NCI-H2196 treated with DMSO at 0.1 percent for 48 hours (cell line): Measurements from ENCODE around the gene SCO2.

ENCODE experiments used
- DNase-seq: peaks from one replicate; lab custom pipeline; 2025; ENCODE audit not compliant: unreplicated experiment; lab: John Stamatoyannopoulos, UW

The SCO2 gene

GRCh38 chr22:50525104-50525857, at the start of gene SCO2:
Gene SCO2, minus strand, starts transcription at chr22:50525598. Its CDS starts 1,187 bp downstream, at chr22:50524411.
- peak; percentile 83 for DNase-seq

- no peak for DNase-seq
Observed at GRCh38 chr22:50574383-50574755, 49.0 kb upstream of the SCO2 start.

- DNase-seq: no peak
Observed at GRCh38 chr22:50573491-50574382, 48.3 kb upstream of the SCO2 start.

- DNase-seq: no peak
Observed at GRCh38 chr22:50572965-50573364, 47.6 kb upstream of the SCO2 start.

GRCh38 chr22:50571264-50572175, 46.1 kb upstream of the SCO2 start:
- no peak for DNase-seq

- DNase-seq: no peak
Observed at GRCh38 chr22:50570861-50571260, 45.5 kb upstream of the SCO2 start.

- DNase-seq: no peak
Observed at GRCh38 chr22:50569896-50570535, 44.6 kb upstream of the SCO2 start.

GRCh38 chr22:50569041-50569459, 43.7 kb upstream of the SCO2 start:
- DNase-seq: no peak

- DNase-seq: no peak
Observed at GRCh38 chr22:50568626-50569025, 43.2 kb upstream of the SCO2 start.

GRCh38 chr22:50567721-50568252, 42.4 kb upstream of the SCO2 start:
- no peak for DNase-seq

GRCh38 chr22:50564289-50564688, 38.9 kb upstream of the SCO2 start:
- no peak for DNase-seq

- DNase-seq: no peak
Observed at GRCh38 chr22:50563413-50564160, 38.2 kb upstream of the SCO2 start.

GRCh38 chr22:50562523-50563412, 37.4 kb upstream of the SCO2 start, which contains the start of gene SYCE3:
Gene SYCE3, minus strand, starts transcription at chr22:50562919. Its CDS starts 6,514 bp downstream, at chr22:50556405.
- DNase-seq: peak; percentile 66

GRCh38 chr22:50561401-50562358, 36.3 kb upstream of the SCO2 start:
- DNase-seq: no peak

GRCh38 chr22:50560034-50560433, 34.6 kb upstream of the SCO2 start:
- DNase-seq: no peak

- DNase-seq: no peak
Observed at GRCh38 chr22:50556703-50557102, 31.3 kb upstream of the SCO2 start.

GRCh38 chr22:50553310-50553709, 27.9 kb upstream of the SCO2 start:
- DNase-seq: no peak
